WTC11 (cell line): ENCODE data around the gene TGIF1. TPM values are rescaled to one million over a fixed set of nuclear protein-coding genes. Genes with fewer than 3 reads are reported as not detected.
A peak's percentile ranks its signal among the peaks of the same experiment; 100 is the strongest.

Source experiments
- ATF2 ChIP-seq: sonication (generic); formaldehyde crosslinking; IDR thresholded peaks from 2 replicates; pipeline ENCODE4 v1.8.1; 2022; ENCODE audit warnings: low read depth, missing genetic modification reagents, borderline replicate concordance
- CDX4 ChIP-seq: fragments of 250-450 bp; sonication (Bioruptor Pico); IDR thresholded peaks from 2 replicates; pipeline ENCODE4 v1.9.0; 2021; ENCODE audit warnings: moderate library complexity, mild to moderate bottlenecking, inconsistent platforms, borderline replicate concordance
- CREB1 ChIP-seq: sonication (generic); formaldehyde crosslinking; IDR thresholded peaks from 2 replicates; pipeline ENCODE4 v1.8.0; 2023; ENCODE audit warnings: mild to moderate bottlenecking, missing genetic modification reagents
- CREM ChIP-seq: sonication (generic); formaldehyde crosslinking; IDR thresholded peaks from 2 replicates; pipeline ENCODE4 v1.8.1; 2022; ENCODE audit warnings: mild to moderate bottlenecking, missing genetic modification reagents, moderate library complexity
- E2F4 ChIP-seq: sonication (generic); formaldehyde crosslinking; IDR thresholded peaks from 2 replicates; pipeline ENCODE4 v1.8.1; 2022; ENCODE audit warnings: low read depth, mild to moderate bottlenecking, moderate library complexity, missing genetic modification reagents, borderline replicate concordance
- EMX1 ChIP-seq: fragments of 250-450 bp; sonication (Bioruptor Pico); IDR thresholded peaks from 2 replicates; pipeline ENCODE4 v1.8.0; 2021; ENCODE audit warnings: mild to moderate bottlenecking
- FOXP4 ChIP-seq: sonication (generic); formaldehyde crosslinking; IDR thresholded peaks from 2 replicates; pipeline ENCODE4 v1.8.0; 2022; ENCODE audit warnings: mild to moderate bottlenecking, missing genetic modification reagents
- HMGXB4 ChIP-seq: sonication (generic); formaldehyde crosslinking; IDR thresholded peaks from 2 replicates; pipeline ENCODE4 v1.8.1; 2023; ENCODE audit warnings: mild to moderate bottlenecking, moderate library complexity, missing genetic modification reagents
- MLX ChIP-seq: sonication (generic); formaldehyde crosslinking; IDR thresholded peaks from 2 replicates; pipeline ENCODE4 v1.8.1; 2023; ENCODE audit warnings: mild to moderate bottlenecking, missing genetic modification reagents, moderate library complexity
- MYBL2 ChIP-seq: sonication (generic); formaldehyde crosslinking; IDR thresholded peaks from 2 replicates; pipeline ENCODE4 v1.8.1; 2023; ENCODE audit warnings: mild to moderate bottlenecking, moderate library complexity, missing genetic modification reagents
- NR3C1 ChIP-seq: sonication (generic); formaldehyde crosslinking; conservative IDR thresholded peaks from 2 replicates; pipeline ENCODE4 v1.8.1; 2023; ENCODE audit warnings: low read depth, mild to moderate bottlenecking, missing genetic modification reagents
- OVOL2 ChIP-seq: fragments of 250-450 bp; sonication (Bioruptor Pico); IDR thresholded peaks from 2 replicates; pipeline ENCODE4 v1.9.0; 2021; ENCODE audit warnings: mild to moderate bottlenecking, borderline replicate concordance
- PRRX2 ChIP-seq: fragments of 250-450 bp; sonication (Bioruptor Pico); IDR thresholded peaks from 2 replicates; pipeline ENCODE4 v1.8.0; 2021; ENCODE audit warnings: mild to moderate bottlenecking
- RELA ChIP-seq: sonication (generic); formaldehyde crosslinking; IDR thresholded peaks from 2 replicates; pipeline ENCODE4 v1.8.1; 2022; ENCODE audit warnings: missing genetic modification reagents, mild to moderate bottlenecking, borderline replicate concordance
- RORB ChIP-seq: fragments of 250-450 bp; sonication (Bioruptor Pico); IDR thresholded peaks from 2 replicates; pipeline ENCODE4 v1.9.0; 2021; ENCODE audit warnings: mild to moderate bottlenecking
- SMAD4 ChIP-seq: sonication (generic); formaldehyde crosslinking; IDR thresholded peaks from 2 replicates; pipeline ENCODE4 v1.8.0; 2022; ENCODE audit warnings: mild to moderate bottlenecking, missing genetic modification reagents
- TCF7 ChIP-seq: sonication (generic); formaldehyde crosslinking; IDR thresholded peaks from 2 replicates; pipeline ENCODE4 v1.8.0; 2022; ENCODE audit warnings: mild to moderate bottlenecking, low read depth, missing genetic modification reagents, moderate library complexity
- ZNF121 ChIP-seq: sonication (generic); formaldehyde crosslinking; IDR thresholded peaks from 2 replicates; pipeline ENCODE4 v1.8.0; 2023; ENCODE audit warnings: missing genetic modification reagents
- ZNF281 ChIP-seq: sonication (generic); formaldehyde crosslinking; IDR thresholded peaks from 2 replicates; pipeline ENCODE4 v1.8.0; 2023; ENCODE audit warnings: mild to moderate bottlenecking, missing genetic modification reagents
- ZNF423 ChIP-seq: fragments of 250-450 bp; sonication (Bioruptor Pico); IDR thresholded peaks from 2 replicates; pipeline ENCODE4 v2.1.2; 2022; ENCODE audit warnings: mild to moderate bottlenecking, moderate library complexity
- ZNF532 ChIP-seq: fragments of 250-450 bp; sonication (Bioruptor Pico); IDR thresholded peaks from 2 replicates; pipeline ENCODE4 v1.9.0; 2021; ENCODE audit warnings: mild to moderate bottlenecking, borderline replicate concordance
- total RNA-seq: library from RNA; stranded (reverse); gene quantifications from 3 replicates; pipeline ENCODE4 v1.2.3, GENCODE V29; 2021

TGIF1 gene
- total RNA-seq, 1 experiment from 2014 or later, result 206 TPM

- TF ChIP-seq HMGXB4 (CRISPR knock-in tag) (peak; percentile 46; the same call in 1 of the 2 replicates), RELA (CRISPR knock-in tag) (no peak), FOXP4 (peak; percentile 81; the same call in 1 of the 2 replicates), MLX (no peak), PRRX2 (CRISPR knock-in tag) (no peak), EMX1 (CRISPR knock-in tag) (no peak), RORB (CRISPR knock-in tag) (no peak), CDX4 (CRISPR knock-in tag) (no peak), CREM (no peak), E2F4 (CRISPR knock-in tag) (no peak), CREB1 (CRISPR knock-in tag) (0 out of 2 replicates have a peak, but pooled peaks have one; percentile 35), ZNF423 (CRISPR knock-in tag) (peak; percentile 27; the same call in 1 of the 2 replicates), SMAD4 (CRISPR knock-in tag) (no peak), MYBL2 (CRISPR knock-in tag) (peak; percentile 99), NR3C1 (CRISPR knock-in tag) (no peak), ZNF121 (CRISPR knock-in tag) (no peak), TCF7 (CRISPR knock-in tag) (no peak), ATF2 (CRISPR knock-in tag) (no peak), ZNF532 (no peak), OVOL2 (CRISPR knock-in tag) (no peak), ZNF281 (CRISPR knock-in tag) (no peak; the same call in 1 of the 2 replicates)
Measured at GRCh38 chr18:3447895-3448837, 1.8 kb upstream of the TGIF1 start (continued).
